GM19193 (cell line): Measurements from ENCODE around the gene MYO1D.

Source experiments
- POLR2A ChIP-seq: IDR thresholded peaks from 4 replicates; pipeline ENCODE4 v1.6.1; 2011; ENCODE audit not compliant: insufficient read depth, insufficient read length; ENCODE audit errors: extremely low read depth

The MYO1D gene

DNA sequence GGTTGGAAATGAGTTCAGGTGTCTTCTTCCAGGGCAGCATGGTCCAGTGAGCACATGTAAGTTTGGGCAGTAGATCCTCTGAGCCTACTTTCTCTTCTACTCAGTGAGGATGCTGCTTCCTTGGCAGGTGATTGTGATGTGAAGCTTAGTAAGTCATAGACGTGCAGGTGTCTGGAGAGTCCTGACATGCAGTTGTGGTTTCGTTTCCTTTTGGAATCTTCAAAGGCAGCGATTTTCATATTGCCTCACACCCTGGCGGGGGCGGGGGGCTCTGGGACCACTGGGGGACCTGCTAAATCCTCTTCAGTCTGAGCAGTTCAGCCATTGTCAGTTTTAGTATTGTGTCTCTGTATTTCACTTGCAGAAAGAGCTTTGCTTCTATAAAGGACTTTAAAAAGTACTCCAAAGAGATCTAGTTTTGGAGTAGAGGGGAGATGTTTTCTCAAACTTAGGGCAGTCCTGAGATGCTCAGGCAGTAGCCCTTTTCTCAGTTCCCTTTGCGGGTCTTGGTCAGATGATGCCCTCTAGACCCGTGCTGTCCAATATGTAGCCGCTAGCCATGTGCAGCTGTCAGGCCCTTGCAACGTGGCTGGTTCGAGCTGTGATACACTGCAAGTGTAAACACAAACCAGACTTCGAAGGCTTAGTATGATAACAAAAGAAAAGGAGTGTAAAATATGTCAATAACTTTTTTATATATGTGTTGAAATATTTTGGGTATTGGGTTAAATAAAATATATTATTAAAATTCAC, 394.2 kb downstream of the MYO1D start:
- no peak for TF ChIP-seq POLR2A

DNA sequence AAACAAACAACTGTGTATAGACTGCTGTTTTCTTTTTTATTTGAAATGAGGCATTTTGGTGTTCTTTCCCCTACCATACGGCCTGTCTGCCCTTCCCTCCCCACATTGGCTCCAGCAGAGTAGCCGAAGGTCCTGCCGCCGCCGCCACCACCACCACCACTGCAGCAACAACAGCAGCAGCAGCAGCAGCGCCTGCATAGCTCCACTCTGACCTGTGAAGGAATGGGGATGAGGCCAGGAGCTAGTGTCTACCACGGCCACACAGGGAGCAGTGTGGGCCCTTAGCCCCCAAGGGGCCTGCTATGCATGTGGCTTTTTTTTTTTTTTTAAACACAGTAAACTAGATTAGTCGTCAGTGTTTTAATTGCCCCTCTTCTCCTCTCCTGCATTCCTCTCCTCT, 395.7 kb downstream of the MYO1D start:
- TF ChIP-seq POLR2A, result no peak

DNA sequence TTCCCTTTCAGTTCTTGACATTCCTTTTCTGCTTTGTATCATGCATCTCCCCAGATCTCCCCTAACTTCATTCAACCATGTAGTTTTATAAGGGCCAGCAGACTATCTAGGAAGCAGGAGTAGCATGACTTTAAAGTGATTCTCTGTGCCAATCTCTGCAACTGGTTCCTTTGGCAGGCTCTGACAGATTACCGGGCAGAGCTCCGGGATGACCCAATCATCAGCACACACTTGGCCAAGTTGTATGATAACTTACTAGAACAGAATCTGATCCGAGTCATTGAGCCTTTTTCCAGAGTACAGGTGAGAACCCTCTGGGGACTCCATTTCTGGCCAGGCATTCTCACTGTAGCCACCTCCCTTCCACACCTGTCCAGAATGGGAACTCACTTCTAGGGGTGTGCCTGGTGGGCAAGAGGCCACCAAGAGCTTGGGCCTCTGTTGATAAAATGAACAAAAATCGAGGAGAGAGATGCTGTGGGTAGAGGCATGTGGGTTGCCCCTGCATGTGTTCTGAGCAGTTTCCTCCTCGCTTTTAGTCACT, 397.8 kb downstream of the MYO1D start:
- TF ChIP-seq POLR2A, result no peak

DNA sequence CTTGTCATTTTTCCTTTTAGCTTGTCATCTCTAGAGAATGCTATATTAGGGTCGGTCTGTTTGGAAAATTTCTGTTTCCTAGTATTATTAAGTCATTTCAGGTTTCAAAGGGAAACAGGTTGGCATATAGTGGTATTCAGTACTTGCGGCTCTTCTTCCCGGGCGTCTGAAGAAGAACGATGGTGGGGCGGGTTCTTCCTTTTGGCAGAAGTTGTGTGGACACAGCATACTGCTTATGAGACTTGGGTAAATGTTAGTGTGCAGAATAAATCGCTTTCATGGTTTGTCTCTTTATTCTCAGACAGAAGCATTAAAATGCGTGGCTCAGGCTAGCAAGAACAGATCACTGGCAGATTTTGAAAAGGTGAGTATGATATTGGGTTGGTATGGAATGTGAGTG, 399.7 kb downstream of the MYO1D start:
- no peak for TF ChIP-seq POLR2A

DNA sequence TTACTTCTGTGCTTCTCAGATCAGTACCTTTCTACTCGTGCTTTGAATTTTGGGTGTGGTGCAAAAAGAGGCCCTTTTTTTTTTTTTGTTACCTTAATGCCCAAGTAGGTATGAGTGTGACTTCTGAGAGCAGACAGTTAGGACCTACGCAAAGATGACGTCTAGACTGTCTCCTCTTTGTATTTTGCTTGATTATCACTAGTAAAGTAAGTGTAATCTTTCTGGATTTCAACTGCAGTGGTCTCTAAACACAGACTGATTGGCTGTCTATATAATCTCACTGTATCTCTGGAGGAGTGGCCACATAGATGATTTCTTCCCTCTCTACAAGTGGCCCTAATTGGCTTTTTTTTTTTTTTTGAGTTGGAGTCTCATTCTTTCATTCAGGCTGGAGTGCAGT, 401.7 kb downstream of the MYO1D start:
- TF ChIP-seq POLR2A, result no peak

DNA sequence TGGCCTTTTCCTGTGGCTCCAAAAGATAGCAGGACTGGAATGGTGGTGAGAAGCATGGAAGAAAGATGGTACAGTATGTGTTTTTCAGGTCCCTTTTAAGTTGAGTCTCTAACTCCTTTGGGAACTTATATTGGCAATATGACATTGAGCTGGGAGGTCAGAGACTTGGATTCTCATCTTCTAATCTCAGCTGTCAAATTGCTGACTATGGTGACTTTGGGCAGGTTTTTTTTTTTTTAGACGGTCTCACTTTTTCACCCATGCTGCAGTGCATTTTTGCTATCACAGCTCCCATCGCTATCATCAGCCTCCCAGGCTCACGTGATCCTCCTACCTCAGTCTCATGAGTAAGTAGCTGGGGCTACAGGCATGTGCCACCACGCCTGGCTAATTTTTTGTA, 405.3 kb downstream of the MYO1D start:
- no peak for TF ChIP-seq POLR2A

DNA sequence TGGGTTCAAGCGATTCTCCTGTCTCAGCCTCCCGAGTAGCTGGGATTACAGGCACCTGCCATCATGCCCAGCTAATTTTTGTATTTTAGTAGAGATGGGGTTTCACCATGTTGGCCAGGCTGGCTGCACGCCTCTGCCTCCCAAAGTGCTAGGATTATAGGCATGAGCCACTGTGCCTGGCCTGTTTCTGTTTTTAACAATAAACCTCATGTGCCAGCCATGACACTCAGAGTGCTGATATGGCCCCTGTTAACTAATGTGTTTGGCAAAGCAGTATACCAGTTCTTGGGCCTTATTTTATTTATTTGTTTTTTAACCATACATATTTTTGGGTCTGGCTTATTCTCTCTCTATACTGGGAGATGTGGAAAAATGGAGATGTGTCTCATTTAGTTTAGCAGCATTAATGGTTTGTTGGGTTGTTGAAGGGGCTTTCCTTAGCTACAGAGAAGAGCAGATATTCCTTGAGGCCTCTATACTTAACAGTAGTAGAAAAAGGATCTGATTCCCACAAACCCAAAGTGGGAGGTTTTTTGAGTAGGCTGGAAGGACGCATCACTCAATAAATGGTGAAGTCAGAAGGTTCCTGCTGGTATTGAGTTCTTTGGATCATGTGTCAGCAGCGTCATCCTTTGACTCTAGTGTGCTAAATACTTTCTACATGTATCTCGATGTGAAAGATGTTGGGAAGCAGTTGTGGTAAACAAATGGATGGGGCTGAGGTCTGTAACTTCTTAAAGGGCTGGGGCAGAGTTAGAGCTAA, 406.3 kb downstream of the MYO1D start:
- no peak for TF ChIP-seq POLR2A

DNA sequence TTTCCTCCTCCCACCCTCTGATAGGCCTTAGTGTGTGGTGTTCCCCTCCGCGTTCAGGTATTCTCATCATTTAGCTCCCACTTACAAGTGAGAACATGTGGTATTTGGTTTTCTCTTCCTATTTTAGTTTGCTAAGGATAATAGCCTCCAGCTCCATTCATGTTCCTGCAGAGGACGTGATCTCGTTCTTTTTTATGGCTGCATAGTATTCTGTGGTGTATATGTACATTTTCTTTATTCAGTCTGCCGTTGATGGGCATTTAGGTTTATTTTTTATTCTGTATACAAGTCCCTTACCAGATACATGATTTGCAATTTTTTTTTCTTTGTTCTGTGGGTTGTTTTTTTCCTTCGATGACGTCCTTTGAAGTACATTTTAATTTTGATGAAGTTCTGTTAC, 409.0 kb downstream of the MYO1D start:
- TF ChIP-seq POLR2A, result no peak

DNA sequence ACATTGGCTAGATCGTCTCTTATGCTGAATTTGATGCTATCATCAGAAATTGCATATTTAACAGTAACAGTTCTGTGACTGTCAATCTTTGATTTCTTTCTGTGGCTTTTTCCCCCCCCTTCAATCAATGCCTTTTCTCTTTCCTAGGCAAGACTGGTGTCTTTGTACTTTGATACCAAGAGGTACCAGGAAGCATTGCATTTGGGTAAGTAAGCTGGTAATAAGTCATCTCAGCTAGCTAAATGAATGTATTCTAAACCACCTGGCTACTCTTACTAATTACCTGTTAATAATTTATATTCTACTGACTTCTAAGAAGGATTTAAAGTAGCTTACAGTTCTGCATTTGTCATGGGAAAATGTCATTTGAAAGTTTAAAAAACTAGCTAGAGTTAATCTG, 412.6 kb downstream of the MYO1D start:
- no peak for TF ChIP-seq POLR2A

DNA sequence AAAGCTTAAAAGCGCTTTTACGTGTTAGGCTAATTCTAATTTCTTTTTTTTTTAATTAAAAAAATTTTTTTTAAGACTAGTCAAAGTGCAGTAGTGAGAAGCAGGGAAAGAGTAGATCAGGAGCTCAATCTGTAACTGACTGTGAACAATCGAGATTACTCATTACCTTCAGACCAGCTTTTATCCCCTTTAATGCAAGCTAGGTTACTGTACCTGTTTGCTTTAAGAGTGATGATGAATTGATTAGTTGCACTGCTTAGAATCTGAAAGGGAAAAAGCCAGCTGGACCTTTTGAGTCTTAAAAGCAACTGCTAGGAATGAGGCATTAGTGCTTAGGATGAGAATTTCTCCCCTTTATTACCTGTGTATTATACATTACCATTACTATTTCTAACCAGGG, 413.6 kb downstream of the MYO1D start:
- no peak for TF ChIP-seq POLR2A

DNA sequence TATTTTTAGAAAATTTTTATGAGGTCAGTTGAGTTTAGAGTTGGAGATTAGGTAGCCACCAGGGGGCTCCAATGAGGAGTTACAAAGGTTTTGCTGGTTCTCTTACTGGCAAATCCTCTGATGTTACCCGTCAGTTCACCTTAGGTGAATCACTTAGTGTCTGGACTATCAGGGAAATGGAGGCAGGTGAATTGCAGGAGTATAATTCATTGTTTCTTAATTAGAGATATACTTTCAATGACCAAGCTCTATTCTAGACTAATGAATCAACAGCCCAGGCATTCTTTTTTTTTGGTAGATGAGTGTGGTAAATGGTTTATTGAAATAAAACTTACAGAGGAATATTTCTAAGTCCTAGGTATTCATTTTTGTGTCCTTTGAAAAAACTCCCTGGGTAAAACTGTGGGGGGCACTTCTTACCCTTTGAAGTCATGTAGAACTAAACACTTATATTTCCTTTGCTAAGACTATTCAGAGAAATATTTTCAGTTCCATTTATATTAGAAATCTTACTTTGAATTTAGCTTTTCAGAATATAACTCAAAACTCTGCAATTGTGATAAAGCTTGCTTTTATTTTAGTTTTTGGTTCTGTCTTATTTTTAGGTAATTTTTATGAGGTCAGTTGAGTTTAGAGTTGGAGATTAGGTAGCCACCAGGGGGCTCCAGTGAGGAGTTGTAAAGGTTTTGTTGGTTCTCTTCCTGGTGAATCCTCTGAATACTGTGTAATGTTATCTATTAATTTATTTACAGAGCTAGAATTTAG, 414.9 kb downstream of the MYO1D start:
- no peak for TF ChIP-seq POLR2A

DNA sequence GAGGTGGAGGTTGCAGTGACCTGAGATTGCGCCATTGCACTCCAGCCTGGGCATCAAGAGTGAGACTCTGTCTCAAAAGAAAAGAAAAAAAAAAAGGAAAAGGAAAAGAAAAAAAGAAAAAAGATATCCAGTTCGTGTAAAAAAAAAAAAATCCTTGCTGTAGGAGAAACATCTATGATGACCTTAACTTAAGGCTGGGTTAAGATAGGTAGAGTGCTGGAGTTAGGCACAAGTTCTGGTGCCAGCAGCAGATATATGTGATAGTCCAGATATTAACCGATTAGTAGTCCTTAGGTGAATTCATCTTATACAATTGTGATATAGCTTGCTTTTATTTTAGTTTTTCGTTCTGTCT, 415.4 kb downstream of the MYO1D start:
- no peak for TF ChIP-seq POLR2A

DNA sequence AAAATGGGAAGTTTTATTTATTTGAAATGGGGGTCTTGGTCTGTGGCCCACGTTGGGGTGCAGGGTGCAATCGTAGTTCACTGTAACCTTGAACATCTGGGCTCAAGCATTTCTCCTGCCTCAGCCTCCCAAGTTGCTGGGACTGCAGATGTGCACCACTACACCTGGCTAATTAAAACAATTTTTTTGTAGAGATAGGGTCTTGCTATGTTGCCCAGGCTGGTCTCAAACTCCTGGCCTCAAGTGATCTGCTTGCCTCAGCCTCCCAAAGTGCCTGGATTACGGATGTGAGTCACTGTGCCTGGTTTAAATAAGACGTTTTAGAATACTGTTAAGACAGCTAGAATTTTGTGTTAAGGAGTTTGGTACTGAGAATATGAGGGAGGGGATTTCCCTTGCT, 416.9 kb downstream of the MYO1D start:
- TF ChIP-seq POLR2A, result no peak

DNA sequence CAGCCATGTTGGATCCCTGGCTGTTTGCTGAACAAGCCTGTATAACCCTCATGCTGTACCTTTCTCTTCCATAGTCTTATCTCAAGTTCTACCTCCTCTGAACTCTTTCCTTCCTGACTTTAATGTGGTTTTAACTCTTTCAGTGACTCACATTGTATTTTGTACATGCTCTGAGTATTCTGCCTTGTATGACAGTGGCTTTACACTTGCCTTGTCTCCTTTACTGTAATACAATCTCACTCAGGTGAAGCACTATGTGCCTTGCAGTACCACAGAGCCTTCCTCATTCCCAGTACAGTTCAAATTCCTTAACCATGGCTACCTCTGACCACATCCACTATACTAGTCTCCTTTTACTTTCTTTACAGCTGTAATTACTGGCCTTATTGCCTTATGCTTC, 418.6 kb downstream of the MYO1D start:
- TF ChIP-seq POLR2A, result no peak

DNA sequence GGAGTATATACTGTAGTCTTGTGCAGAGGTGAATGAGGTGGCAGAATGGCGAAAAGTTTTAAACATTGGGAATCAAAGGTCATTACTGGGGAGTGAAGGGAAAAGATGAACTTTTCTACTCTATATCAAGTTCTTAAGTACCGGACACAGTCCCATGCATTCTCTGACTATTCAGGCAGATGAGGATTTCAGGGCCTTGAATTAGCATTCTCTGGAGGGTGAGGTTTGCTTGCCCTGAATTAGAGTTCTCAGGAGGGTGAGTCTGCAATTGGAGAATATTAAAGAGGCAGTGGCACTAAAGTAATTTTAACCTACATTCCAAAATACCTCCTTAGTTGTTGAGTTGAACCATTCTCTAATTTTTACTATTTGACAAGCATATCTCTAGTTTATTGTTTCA, 423.6 kb downstream of the MYO1D start:
- no peak for TF ChIP-seq POLR2A
